Activated naive CD8-positive, alpha-beta T cell (primary cell): ENCODE measurements around the gene TSHR.
A peak's percentile ranks its signal among the peaks of the same experiment; 100 is the strongest.
"Not testable (repeated sequence)": the region's sequence is repeated elsewhere in the genome, so short reads cannot be mapped to it uniquely, and the experiment has no call there.

Source experiments
- H3K27ac Mint-ChIP-seq: one replicate; pipeline ENCODE4 v1.8.0; 2021; ENCODE audit warnings: mixed read lengths
- H3K27me3 Mint-ChIP-seq: one replicate; pipeline ENCODE4 v1.8.0; 2021; ENCODE audit warnings: mixed read lengths
- H3K36me3 Mint-ChIP-seq: one replicate; pipeline ENCODE4 v1.8.0; 2021; ENCODE audit warnings: mixed read lengths
- H3K4me1 Mint-ChIP-seq: one replicate; pipeline ENCODE4 v1.8.0; 2021; ENCODE audit warnings: low read depth, mixed read lengths
- H3K4me3 Mint-ChIP-seq: one replicate; pipeline ENCODE4 v1.8.0; 2021; ENCODE audit warnings: mild to moderate bottlenecking, mixed read lengths
- H3K9me3 Mint-ChIP-seq: one replicate; pipeline ENCODE4 v1.8.0; 2021; ENCODE audit warnings: low read depth, mixed read lengths

TSHR gene

DNA sequence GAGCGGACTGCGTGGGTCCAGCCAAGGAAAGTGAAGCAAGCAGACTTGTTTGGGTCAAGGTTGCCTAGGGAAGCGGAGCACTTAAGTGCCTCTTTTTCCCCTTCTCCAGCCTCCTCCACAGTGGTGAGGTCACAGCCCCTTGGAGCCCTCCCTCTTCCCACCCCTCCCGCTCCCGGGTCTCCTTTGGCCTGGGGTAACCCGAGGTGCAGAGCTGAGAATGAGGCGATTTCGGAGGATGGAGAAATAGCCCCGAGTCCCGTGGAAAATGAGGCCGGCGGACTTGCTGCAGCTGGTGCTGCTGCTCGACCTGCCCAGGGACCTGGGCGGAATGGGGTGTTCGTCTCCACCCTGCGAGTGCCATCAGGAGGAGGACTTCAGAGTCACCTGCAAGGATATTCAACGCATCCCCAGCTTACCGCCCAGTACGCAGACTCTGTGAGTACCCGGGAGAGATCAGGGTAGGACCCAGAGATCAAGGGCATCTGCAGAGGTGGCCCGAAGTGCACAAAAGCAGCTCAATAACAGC is at the start of gene TSHR:
Gene TSHR, plus strand, starts transcription at position 206 of the 526 bp plus-strand sequence. Its CDS starts 60 bp downstream, at position 266.
- Mint-ChIP-seq H3K36me3 (peaks cover 4% of the 10 kb centered on the region), H3K27me3 (no peaks in the 10 kb centered on the region), H3K4me3 (peak within 1 kb of the TSS; percentile 89), H3K27ac (peak within 1 kb of the TSS; percentile 75), H3K4me1 (peaks cover 41% of the 10 kb centered on the region), H3K9me3 (no peaks in the 10 kb centered on the region)

DNA sequence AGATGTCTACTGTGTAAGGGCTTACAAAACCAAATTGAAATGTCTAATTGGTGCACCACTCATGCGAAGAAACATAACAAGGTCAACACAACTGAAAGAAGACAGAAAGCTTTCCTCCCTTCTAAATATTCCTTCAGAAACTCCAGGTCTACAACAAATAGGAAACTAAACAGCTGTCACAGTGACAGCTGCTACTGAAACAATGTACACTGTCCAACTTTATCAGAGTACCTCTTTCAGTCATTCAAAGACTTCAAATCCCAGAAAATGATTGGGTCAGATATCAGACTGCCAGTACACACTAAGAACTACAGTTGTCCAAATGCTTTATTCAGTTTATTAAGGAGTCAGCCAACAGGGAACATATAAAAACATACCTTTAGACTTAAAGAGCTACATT is 49.1 kb upstream of the TSHR start:
- H3K4me1 Mint-ChIP-seq, result no peaks in the 10 kb centered on the region
- H3K27me3 Mint-ChIP-seq, result no peaks in the 10 kb centered on the region
- H3K9me3 Mint-ChIP-seq, result no peaks in the 10 kb centered on the region
- no peak overlapping the region for H3K27ac Mint-ChIP-seq
- H3K4me3 Mint-ChIP-seq, result no peak overlapping the region
- H3K36me3 Mint-ChIP-seq, result peaks cover 21% of the 10 kb centered on the region

DNA sequence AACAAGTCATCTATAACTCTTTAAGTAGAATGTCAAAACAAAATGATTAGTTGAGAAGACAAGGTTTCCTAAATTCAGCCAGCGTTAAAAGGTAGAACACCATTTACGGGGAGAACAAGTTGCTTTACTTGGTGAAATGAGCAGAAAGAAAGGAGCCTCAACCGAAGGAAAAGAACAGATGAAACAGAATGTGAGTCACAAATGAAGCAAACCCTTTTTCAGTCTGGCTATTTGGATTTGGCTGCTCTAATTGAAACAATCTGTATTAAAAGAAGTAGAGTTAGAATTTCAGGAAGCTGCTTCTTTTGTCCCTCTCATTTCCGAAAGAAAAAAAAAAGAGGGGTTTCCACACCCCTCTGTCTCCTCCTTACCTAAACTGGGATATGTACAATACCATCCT is 48.5 kb upstream of the TSHR start:
- H3K9me3 Mint-ChIP-seq, result no peaks in the 10 kb centered on the region
- no peak overlapping the region for H3K27ac Mint-ChIP-seq
- H3K4me3 Mint-ChIP-seq, result no peak overlapping the region
- H3K27me3 Mint-ChIP-seq, result no peaks in the 10 kb centered on the region
- no peaks in the 10 kb centered on the region for H3K4me1 Mint-ChIP-seq
- H3K36me3 Mint-ChIP-seq, result peaks cover 17% of the 10 kb centered on the region

DNA sequence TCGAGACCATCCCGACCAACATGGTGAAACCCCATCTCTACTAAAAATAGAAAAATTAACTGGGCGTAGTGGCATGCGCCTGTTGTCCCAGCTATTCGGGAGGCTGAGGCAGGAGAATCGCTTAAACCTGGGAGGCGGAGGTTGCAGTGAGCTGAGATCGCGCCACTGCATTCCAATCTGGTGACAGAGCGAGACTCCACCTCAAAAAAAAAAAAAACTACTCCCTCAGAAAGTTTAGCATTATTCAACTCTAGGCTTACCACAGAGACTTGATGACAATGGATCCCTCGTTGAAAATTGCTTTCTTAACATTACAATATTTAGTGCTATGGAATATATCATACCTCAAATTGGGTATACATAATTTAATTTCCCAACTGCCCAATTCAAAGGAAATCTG is 43.4 kb upstream of the TSHR start:
- peaks cover 23% of the 10 kb centered on the region for H3K36me3 Mint-ChIP-seq
- H3K9me3 Mint-ChIP-seq, H3K27ac Mint-ChIP-seq, H3K4me3 Mint-ChIP-seq, H3K4me1 Mint-ChIP-seq, H3K27me3 Mint-ChIP-seq: not testable (repeated sequence)

DNA sequence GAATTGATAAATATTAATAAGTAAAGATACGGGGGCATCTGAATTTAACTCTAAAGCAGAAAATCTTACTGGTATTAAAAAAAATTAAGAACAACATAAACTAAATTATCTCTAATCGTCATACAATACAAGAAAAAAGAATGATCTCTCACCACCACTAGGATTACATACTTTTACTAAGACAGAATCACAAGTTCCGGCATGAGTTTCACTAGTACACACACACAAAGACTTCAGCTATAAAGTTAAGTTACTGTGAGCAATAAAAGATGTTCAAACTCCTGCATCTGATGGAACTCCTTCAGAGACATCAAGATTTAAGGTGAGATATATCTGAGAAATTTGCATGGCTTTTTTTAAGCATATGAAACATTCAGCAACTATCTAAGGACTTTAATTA is 35.8 kb upstream of the TSHR start:
- no peak overlapping the region for H3K4me3 Mint-ChIP-seq
- H3K36me3 Mint-ChIP-seq, result peaks cover 21% of the 10 kb centered on the region
- no peaks in the 10 kb centered on the region for H3K9me3 Mint-ChIP-seq
- no peaks in the 10 kb centered on the region for H3K27me3 Mint-ChIP-seq
- no peaks in the 10 kb centered on the region for H3K4me1 Mint-ChIP-seq
- no peak overlapping the region for H3K27ac Mint-ChIP-seq

DNA sequence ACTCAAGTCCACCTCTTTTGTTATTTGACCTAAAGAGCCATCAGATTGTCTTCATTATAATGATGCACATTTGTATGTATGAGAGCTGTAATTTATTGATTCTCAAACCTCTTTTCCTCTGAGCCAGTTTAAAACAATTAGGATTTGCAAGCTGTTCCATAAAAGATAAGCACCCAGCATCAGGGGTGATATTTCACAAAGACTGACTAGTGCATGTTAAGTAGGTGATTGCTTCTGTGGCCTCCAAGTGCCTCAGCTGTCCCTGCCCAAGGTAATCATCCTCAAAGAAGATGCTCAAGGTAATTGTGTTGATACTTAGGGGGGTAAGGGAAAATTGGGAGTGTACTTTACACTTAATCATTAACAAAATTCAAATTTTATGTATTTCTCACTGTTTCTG is 32.1 kb upstream of the TSHR start:
- Mint-ChIP-seq H3K4me1 (no peaks in the 10 kb centered on the region), H3K9me3 (no peaks in the 10 kb centered on the region), H3K4me3 (no peak overlapping the region), H3K27me3 (no peaks in the 10 kb centered on the region), H3K27ac (no peak overlapping the region), H3K36me3 (peaks cover 12% of the 10 kb centered on the region)

DNA sequence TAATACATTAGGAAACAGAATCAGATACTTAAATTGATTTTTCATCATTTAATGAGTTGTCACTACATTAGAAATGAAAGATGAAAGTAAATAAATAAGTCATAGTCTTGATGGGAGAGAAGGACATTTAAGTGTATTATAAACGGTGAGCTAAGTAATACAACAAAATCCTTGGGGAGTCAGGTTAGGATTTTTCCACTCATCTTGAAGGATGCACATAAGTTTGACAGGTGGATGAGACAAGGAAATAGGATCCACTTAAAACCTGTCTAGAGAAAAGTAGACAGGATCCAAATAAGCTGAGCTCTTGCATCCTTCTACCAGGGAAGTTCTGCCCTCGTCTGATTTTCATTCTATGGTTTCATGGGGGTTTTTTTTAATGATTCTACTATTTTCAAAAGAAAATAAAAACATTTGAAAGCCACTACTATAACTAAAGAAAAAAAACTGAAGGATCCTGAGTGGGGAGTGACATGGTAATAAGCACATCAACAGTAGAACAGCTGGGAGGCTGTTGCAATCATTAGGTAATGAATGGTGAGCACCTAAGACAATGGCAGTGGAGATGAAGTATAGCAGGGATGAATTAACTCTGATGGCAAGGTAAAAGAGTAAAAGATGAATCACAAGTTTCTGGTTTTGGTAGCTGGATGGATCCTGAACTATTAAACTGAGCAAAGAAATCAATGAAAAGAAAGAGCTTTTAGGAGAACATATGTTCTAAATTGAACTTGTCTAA is 30.9 kb upstream of the TSHR start:
- no peaks in the 10 kb centered on the region for H3K4me1 Mint-ChIP-seq
- H3K36me3 Mint-ChIP-seq, result peaks cover 24% of the 10 kb centered on the region
- no peak overlapping the region for H3K4me3 Mint-ChIP-seq
- no peaks in the 10 kb centered on the region for H3K27me3 Mint-ChIP-seq
- H3K9me3 Mint-ChIP-seq, result no peaks in the 10 kb centered on the region
- no peak overlapping the region for H3K27ac Mint-ChIP-seq

DNA sequence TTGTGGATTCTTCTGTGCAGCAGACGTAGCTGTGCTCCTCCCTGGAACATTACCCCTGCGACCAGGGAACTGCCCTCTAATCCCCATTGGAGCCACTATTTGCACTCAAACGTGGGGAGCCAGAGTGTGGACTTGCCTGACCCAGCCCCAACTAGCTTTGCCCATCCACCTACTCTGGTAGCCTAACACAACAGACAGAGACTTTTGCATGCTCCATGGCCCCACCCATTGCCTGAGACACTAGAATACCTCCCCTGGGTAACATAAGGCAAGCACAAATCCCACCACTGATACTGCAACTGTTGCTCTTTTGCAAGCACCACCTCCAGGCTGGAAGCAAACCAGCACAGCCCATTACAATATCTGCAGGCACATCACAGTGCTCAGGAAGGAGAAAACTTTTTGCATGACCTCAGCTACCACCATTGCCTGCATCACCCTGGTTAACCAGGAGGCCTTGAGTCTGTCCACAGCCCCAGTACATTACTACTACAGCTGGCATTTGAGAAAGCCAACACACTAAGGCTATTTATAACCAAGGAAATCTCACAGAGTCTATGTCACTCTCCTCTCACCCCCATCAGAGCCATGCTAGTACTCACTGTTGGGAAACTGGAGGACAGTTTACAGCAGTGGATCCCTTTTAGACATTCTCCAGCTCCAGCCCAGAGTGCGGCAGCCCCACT is 28.9 kb upstream of the TSHR start:
- H3K4me3 Mint-ChIP-seq, result no peak overlapping the region
- no peaks in the 10 kb centered on the region for H3K9me3 Mint-ChIP-seq
- H3K27me3 Mint-ChIP-seq, result no peaks in the 10 kb centered on the region
- H3K36me3 Mint-ChIP-seq, result peaks cover 29% of the 10 kb centered on the region
- peaks cover 17% of the 10 kb centered on the region for H3K4me1 Mint-ChIP-seq
- no peak overlapping the region for H3K27ac Mint-ChIP-seq

DNA sequence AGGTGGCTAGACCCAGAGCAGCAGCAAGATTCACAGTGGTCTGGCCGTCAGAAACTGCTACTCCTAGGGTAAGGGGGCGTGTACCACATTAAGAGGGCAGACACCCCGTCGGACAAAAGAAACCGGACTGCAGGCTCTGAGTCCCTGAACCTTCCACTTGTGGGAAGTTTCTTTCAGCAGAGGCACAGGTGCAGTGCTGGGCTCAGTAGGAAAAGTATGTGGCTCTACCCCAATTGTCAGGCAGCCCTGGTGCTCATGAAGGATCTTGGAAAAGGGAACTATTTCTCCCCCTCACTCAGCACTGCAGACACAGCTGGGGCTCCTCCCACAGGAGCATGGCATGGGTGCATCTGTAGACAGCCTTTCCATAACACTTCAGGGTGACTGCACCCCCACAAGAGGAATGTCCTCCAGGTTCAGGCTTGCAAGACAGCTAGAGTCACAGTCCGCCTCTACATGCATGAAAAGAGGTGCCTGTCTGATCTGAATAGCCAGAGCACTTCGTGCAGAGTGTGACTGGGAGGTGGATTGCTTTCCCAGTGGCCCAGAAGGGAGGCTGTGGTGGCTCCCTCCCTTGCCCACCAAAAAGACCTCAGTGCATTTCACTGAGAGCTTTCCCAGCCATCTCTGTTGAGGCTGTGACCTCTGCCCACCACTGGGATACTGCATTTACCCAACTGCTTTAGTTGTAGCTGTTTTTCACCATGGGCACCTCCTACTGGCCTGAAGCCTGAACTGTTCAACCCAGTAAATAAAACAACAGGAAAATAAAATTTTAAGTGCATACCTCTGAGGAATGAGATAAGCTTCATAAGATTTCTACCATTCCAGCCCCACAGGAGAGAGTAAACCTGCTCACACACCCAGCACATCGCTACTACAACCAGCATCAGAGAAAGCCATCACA is 28.1 kb upstream of the TSHR start:
- Mint-ChIP-seq H3K36me3 (peaks cover 29% of the 10 kb centered on the region), H3K27ac (no peak overlapping the region)

DNA sequence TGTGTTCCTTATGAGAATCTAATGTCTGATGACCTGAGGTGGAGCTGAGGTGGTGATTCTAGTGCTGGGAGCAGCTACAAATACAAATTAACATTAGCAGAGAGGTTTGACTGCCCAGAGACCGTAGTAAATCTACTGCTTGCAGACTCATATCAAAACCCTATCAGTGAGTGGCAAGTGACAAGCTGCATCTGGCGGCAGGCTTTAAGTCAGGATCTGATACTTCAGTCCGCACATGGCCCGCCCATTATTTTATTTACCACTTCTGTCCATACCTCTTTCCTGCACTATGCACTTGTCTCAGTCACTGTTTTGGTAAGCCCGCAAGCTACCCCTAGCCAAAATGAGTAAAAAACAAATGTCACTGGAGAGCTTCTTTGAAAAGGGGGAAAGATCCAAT is 25.3 kb upstream of the TSHR start:
- Mint-ChIP-seq H3K27me3 (no peaks in the 10 kb centered on the region), H3K36me3 (peaks cover 28% of the 10 kb centered on the region), H3K4me3 (no peak overlapping the region), H3K27ac (peak overlapping the region; percentile 50), H3K4me1 (peaks cover 24% of the 10 kb centered on the region), H3K9me3 (no peaks in the 10 kb centered on the region)

More for the DNA sequence above, 28.1 kb upstream of the TSHR start:
- peaks cover 20% of the 10 kb centered on the region for H3K4me1 Mint-ChIP-seq
- no peaks in the 10 kb centered on the region for H3K9me3 Mint-ChIP-seq
- no peak overlapping the region for H3K4me3 Mint-ChIP-seq
- H3K27me3 Mint-ChIP-seq, result no peaks in the 10 kb centered on the region

DNA sequence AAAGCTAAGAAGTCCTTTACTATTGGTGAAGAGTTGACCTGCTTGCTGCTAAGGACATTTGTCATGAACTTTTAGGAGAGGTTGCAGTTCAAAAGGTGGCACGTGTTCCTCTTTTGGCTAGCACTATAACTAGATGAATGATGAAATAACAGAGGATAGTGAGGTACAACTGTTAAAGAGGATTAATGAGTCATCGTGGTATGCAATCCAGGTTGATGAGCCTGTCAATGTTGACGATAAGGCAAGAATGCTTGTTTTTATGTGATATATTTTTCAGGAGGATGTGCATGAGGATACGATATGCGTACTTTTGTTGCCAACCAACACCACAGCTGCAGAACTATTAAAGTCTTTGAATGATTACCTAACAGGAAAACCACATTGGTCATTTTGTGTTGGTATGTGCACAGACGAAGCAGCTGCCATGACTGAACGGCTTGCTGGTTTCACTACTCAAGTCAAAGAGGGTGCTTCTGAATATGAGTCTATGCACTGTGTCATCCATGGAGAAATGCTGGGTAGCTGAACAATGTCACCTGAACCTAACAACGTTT is 24.5 kb upstream of the TSHR start:
- Mint-ChIP-seq H3K4me3 (peak overlapping the region; percentile 72), H3K4me1 (peaks cover 24% of the 10 kb centered on the region), H3K36me3 (peaks cover 27% of the 10 kb centered on the region), H3K27me3 (no peaks in the 10 kb centered on the region), H3K27ac (peak overlapping the region; percentile 83), H3K9me3 (no peaks in the 10 kb centered on the region)

DNA sequence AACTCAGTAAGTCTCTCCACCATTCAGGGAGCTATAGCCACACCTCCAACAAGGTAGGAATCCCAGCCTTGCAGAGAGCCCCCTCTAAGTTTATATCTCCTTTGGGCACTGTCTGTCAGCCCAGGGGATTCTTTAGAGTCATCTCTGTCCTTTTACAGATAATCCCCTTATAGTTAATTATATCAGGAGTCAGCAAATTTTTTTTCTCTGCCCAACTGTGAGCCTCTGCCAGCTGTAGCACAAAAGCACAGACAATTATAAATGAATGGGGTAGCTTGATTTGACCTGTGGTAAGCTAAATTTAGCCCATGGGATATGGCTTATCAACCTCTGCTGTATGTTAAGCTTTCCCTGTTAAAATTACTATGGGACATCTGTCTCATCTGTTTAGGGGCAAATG is 22.1 kb upstream of the TSHR start:
- H3K36me3 Mint-ChIP-seq, result peaks cover 26% of the 10 kb centered on the region
- H3K4me3 Mint-ChIP-seq, result no peak overlapping the region
- no peaks in the 10 kb centered on the region for H3K27me3 Mint-ChIP-seq
- H3K9me3 Mint-ChIP-seq, result no peaks in the 10 kb centered on the region
- no peak overlapping the region for H3K27ac Mint-ChIP-seq
- H3K4me1 Mint-ChIP-seq, result peaks cover 24% of the 10 kb centered on the region

DNA sequence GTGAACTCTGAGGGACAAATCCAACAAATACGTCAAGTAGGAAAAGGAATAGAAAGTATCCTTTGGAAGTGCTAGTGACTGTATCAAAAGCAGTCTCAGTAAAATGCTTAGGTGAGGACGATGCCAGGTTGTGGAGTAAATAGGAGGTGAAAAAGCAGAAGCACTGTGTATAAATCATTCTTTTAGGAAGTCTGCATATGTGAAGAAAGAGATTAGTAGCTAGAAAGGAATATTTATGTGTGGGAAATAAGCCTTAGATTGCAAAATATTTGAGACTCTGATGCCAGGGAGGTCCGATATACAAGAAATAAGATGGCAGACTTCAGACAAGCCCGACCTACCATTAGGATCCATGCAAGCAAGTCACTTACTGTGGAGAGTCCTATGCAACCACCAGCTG is 21.7 kb upstream of the TSHR start:
- Mint-ChIP-seq H3K4me1 (peaks cover 24% of the 10 kb centered on the region), H3K36me3 (peaks cover 22% of the 10 kb centered on the region), H3K9me3 (no peaks in the 10 kb centered on the region), H3K27me3 (no peaks in the 10 kb centered on the region), H3K27ac (no peak overlapping the region), H3K4me3 (no peak overlapping the region)

DNA sequence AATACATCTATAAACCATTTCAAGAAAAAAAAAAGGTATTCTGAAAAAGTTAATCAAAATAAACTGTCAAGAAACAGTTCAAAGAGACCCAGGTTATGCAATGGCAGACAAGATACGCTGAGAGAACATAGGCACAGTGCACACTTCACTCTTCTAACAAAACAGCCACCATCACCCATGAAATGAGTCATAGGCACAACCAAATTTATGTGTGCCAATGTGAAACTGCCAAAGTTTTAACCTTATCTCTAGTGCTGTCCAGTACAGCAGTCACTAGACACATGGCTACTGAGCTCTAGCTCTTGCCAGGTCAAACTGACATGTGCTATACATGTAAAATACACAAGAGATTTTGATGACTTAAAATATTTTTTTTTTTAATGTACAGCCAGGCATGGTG is 15.3 kb upstream of the TSHR start:
- Mint-ChIP-seq H3K9me3 (no peaks in the 10 kb centered on the region), H3K4me3 (peak overlapping the region; percentile 69), H3K27ac (peak overlapping the region; percentile 61), H3K4me1 (peaks cover 26% of the 10 kb centered on the region), H3K36me3 (no peaks in the 10 kb centered on the region), H3K27me3 (no peaks in the 10 kb centered on the region)
